ENCODE data around the gene ADGRV1. TPM values are rescaled to one million over a fixed set of nuclear protein-coding genes. Genes with fewer than 3 reads are reported as not detected.

ADGRV1 gene
- polyA plus RNA-seq, 1 of the 3 experiments (the other 2 are of a cell fraction): 0.23 TPM

DNA sequence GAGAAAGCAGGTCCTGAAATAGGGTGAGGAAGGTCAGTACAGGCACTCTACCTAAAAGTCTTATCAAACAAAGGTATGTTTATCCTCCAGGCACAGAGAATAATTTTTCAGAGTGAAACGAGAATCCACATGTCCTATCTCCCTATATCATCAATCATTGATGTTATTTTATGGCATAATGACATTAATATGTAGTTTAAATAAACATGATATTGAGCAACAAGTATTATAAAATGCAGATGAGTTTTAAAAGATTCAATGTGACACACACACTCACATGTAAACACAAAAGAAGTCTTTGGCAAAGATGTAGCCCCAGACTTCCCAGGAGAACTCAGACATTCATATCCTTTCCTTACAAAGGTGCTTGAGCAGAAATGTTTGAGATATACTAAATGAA, 389.1 kb downstream of the ADGRV1 start:
- DNase-seq: no peak
- no peak overlapping the region for H2AFZ ChIP-seq (ENCODE audit: low read depth)
- H3K9me3 ChIP-seq: no peaks in the 10 kb centered on the region
- no peak overlapping the region for H3K4me2 ChIP-seq
- no peaks in the 10 kb centered on the region for H3K36me3 ChIP-seq (replicated peaks in 1 of 2; ENCODE audit: control insufficient read depth in 1 of 2, insufficient read depth in 2 of 2, low read length in 1 of 2)
- no peaks in the 10 kb centered on the region for H3K4me1 ChIP-seq (ENCODE audit: control insufficient read depth in 1 of 2, insufficient read depth in 2 of 2, low read depth in 1 of 2, low read length in 1 of 2)
- no peaks in the 10 kb centered on the region for H3K27me3 ChIP-seq (ENCODE audit: insufficient read depth)
- H3K9me2 ChIP-seq: no peaks in the 10 kb centered on the region
- no peaks in the 10 kb centered on the region for H4K20me1 ChIP-seq (ENCODE audit: insufficient read depth)
- no peak overlapping the region for H3K9ac ChIP-seq
- H3K27ac ChIP-seq (ENCODE audit: low read depth in 2 of 2, low read length in 1 of 2): no peak overlapping the region
- no peaks in the 10 kb centered on the region for H3F3A ChIP-seq (replicated peaks; ENCODE audit: insufficient read depth)
- CTCF ChIA-PET: no interaction called here
- no peak overlapping the region for H3K4me3 ChIP-seq (ENCODE audit: low read depth in 2 of 2, low read length in 1 of 2)
- WGBS (ENCODE audit: low lambda C conversion rate): 19% methylated on average over 1 of the region's 1 CpG
- no peaks in the 10 kb centered on the region for H3K79me2 ChIP-seq (ENCODE audit: insufficient read depth)
- POLR2A ChIA-PET: no interaction called here
- TF ChIP-seq MXI1 (IDR thresholded peaks at IDR 0.05; ENCODE audit: low read depth, low read length): no peak
- no peak for TF ChIP-seq CHD2 (IDR thresholded peaks at IDR 0.05; ENCODE audit: low read length, partially characterized antibody)
- TF ChIP-seq, protein P1, sequence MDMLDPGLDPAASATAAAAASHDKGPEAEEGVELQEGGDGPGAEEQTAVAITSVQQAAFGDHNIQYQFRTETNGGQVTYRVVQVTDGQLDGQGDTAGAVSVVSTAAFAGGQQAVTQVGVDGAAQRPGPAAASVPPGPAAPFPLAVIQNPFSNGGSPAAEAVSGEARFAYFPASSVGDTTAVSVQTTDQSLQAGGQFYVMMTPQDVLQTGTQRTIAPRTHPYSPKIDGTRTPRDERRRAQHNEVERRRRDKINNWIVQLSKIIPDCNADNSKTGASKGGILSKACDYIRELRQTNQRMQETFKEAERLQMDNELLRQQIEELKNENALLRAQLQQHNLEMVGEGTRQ (IDR thresholded peaks at IDR 0.05; ENCODE audit: borderline replicate concordance, low read depth, low read length): no peak
- TF ChIP-seq JUND (IDR thresholded peaks at IDR 0.05): no peak
- TF ChIP-seq, protein P2, sequence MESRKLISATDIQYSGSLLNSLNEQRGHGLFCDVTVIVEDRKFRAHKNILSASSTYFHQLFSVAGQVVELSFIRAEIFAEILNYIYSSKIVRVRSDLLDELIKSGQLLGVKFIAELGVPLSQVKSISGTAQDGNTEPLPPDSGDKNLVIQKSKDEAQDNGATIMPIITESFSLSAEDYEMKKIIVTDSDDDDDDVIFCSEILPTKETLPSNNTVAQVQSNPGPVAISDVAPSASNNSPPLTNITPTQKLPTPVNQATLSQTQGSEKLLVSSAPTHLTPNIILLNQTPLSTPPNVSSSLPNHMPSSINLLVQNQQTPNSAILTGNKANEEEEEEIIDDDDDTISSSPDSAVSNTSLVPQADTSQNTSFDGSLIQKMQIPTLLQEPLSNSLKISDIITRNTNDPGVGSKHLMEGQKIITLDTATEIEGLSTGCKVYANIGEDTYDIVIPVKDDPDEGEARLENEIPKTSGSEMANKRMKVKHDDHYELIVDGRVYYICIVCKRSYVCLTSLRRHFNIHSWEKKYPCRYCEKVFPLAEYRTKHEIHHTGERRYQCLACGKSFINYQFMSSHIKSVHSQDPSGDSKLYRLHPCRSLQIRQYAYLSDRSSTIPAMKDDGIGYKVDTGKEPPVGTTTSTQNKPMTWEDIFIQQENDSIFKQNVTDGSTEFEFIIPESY (IDR thresholded peaks at IDR 0.05; ENCODE audit: borderline replicate concordance, low read depth): no peak
- TF ChIP-seq FOXM1 (IDR thresholded peaks at IDR 0.05; ENCODE audit: low read depth): no peak
- TF ChIP-seq FOSL2 (IDR thresholded peaks at IDR 0.05; ENCODE audit: borderline replicate concordance, low read depth): no peak
- TF ChIP-seq MEF2A (IDR thresholded peaks at IDR 0.05; ENCODE audit: borderline replicate concordance, low read depth): no peak
- no peak for TF ChIP-seq RCOR1 (IDR thresholded peaks at IDR 0.05; ENCODE audit: low read length)
- no peak for TF ChIP-seq YY1 (IDR thresholded peaks at IDR 0.05; ENCODE audit: low read depth)
- no peak for TF ChIP-seq TCF12 (IDR thresholded peaks at IDR 0.05)
- no peak for TF ChIP-seq EP300 (IDR thresholded peaks at IDR 0.05; ENCODE audit: borderline replicate concordance in 1 of 2, low read depth in 1 of 2, low read length in 1 of 2)
- TF ChIP-seq RFX5 (IDR thresholded peaks at IDR 0.05; ENCODE audit: low read length): no peak
- TF ChIP-seq GABPA (IDR thresholded peaks at IDR 0.05; ENCODE audit: low read depth): no peak
- TF ChIP-seq, protein P3, sequence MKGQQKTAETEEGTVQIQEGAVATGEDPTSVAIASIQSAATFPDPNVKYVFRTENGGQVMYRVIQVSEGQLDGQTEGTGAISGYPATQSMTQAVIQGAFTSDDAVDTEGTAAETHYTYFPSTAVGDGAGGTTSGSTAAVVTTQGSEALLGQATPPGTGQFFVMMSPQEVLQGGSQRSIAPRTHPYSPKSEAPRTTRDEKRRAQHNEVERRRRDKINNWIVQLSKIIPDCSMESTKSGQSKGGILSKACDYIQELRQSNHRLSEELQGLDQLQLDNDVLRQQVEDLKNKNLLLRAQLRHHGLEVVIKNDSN (IDR thresholded peaks at IDR 0.05; ENCODE audit: borderline replicate concordance, low read depth): no peak
- TF ChIP-seq, protein P4, sequence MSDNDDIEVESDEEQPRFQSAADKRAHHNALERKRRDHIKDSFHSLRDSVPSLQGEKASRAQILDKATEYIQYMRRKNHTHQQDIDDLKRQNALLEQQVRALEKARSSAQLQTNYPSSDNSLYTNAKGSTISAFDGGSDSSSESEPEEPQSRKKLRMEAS (IDR thresholded peaks at IDR 0.05; ENCODE audit: low read depth): no peak
- no peak for TF ChIP-seq FOXJ3 (CRISPR knock-in tag; IDR thresholded peaks at IDR 0.05)
- TF ChIP-seq, protein P5, sequence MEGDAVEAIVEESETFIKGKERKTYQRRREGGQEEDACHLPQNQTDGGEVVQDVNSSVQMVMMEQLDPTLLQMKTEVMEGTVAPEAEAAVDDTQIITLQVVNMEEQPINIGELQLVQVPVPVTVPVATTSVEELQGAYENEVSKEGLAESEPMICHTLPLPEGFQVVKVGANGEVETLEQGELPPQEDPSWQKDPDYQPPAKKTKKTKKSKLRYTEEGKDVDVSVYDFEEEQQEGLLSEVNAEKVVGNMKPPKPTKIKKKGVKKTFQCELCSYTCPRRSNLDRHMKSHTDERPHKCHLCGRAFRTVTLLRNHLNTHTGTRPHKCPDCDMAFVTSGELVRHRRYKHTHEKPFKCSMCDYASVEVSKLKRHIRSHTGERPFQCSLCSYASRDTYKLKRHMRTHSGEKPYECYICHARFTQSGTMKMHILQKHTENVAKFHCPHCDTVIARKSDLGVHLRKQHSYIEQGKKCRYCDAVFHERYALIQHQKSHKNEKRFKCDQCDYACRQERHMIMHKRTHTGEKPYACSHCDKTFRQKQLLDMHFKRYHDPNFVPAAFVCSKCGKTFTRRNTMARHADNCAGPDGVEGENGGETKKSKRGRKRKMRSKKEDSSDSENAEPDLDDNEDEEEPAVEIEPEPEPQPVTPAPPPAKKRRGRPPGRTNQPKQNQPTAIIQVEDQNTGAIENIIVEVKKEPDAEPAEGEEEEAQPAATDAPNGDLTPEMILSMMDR (IDR thresholded peaks at IDR 0.05): no peak
- no peak for TF ChIP-seq RXRA (IDR thresholded peaks at IDR 0.05; ENCODE audit: borderline replicate concordance, low read depth)
- TF ChIP-seq SIN3A (IDR thresholded peaks at IDR 0.05; ENCODE audit: borderline replicate concordance, low read depth, low read length): no peak

Data from SK-N-SH (cell line).